GM21528 (cell line): Measurements from ENCODE around the gene RPS27L.
A peak's percentile ranks its signal among the peaks of the same experiment; 100 is the strongest.

ENCODE experiments used
- ATAC-seq: cut with Tn5 transposase; IDR thresholded peaks from one replicate; pipeline ENCODE4 v1.9.1; 2021; ENCODE audit warnings: mild to moderate bottlenecking, moderate library complexity; ENCODE audit not compliant: unreplicated experiment, low FRiP score

The RPS27L gene

DNA sequence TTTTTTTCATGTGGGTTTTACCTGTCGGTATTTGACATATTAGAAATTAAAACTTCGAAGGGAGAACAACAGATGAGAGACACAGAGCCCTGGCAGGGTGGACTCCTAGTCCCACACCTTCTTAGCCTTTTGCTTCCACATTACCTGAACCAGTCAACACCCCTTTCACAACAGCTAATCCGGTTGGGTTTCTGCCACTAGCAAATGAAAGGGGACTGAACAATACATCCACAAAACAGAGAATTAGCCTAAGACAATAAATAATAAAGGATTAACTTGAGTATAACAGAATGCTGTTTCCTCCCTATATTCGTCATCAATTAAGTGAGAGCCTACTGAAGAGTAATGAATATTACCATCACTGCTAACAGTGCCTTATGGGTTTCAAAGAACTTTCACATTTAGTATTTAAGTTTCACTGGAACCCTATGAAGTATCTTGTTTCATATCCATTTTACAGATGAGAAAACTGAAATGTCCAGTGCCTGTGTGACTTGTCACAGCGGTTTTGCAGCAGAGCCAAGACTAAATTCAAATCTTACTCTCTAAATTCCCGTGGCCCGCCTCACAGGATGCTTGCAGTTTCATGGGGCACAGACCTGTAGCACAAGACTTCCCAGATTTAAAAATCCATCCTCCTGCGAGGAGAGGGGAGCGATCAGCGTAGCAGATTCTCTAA is 31.1 kb upstream of the RPS27L start:
- ATAC-seq: peak; percentile 12

DNA sequence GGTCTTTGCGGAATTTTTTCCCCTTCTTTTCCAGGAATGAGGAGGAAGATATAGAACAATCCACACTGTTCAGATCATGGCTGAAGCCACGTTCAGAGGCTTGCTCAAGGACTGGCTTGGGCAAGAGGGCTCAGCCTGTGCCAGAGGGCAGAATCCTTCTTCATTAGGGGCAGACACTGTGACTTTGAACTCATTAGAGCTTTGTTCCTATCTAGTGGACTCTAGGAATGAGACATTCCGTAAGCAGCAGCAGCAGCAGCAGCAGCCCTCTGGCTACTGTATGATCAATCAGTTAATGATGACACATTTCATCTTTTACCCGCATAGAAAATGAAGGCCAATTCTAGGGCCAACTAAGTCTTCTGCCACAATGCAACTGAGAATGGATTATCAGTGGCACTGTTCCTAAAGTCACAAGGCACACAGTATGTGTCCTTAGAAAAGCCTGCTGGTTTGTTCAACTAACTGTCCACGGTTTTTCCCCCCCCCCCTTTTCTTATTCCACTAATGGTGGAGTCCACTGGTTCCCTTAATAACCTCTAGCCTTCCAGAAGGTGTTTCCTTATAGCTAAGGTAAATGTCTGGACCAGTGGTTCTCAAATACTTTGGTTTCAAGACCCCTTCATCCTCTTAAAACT is 30.4 kb upstream of the RPS27L start:
- no peak for ATAC-seq

DNA sequence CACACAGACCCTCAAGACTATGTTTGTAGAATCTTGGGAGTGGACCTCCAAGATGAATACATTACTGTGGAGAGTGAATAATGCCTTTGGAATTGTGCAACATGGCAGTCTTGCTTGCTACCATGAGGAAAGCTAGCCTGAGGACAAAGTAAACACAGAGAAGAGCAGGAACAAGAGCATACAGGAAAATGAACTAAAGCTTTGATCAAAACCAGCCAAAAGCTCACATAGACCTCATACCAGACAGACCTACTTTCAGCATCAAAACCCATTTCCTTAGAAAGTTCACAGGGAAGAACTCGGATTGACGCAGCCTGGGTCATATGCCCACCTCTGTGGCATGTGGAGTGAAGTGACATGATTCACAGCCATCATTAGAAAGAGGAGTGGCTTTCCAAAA is 28.8 kb upstream of the RPS27L start:
- ATAC-seq: no peak

DNA sequence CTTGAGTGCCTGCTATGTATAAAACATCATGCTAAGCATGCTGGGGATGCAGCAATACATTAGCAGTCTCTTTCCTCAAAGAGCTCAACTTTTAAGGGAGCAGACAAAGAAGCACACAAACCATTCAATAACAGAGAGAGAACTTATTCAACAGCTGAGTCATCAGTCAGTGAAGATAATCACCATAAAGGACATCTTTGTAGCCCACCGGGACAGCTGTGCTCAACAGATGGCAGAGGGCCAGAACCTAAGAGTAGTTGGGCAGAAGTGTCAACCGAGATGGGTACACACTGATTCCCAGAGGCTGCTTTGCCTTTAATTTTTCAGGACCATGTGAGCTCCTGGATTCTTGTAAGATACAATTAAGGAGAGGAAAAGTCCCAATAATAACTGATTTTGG is 27.9 kb upstream of the RPS27L start:
- no peak for ATAC-seq

DNA sequence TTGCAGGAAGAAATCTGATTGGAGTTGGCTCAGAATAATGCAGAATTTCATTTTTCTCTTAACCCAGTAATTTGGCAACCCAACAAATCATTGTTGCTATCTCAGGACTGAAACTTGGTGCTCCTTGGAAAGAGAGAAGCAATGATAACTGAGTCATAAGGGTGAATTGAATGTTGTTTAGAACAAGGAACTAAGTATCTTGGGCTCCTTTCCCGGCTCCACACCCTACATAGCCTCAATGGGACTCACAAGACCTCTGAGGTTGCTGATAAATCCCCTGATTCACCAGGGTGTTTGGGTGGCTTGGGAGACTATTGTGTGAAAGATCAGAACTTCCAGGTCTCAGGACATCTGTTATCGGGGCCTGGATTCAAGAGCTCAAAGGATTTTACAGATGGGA is 24.4 kb upstream of the RPS27L start:
- no peak for ATAC-seq

DNA sequence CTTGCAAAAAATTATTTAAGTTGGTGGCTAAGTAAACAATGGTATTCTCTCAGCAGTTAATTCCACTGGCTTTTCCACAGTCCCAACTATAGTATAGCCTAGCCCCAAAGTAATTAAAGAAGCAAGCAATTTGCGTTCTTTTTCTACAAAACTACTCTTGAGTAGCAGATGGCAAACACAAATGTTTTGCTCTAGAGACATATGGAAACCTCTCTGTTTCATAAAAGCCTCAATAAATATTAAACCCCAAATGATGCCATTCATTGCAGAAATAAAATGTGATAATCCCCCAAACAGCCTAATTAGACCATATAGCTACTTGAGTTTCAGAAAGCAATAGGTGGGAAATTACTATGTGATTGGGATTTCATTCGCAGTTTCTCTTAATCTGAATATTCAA is 23.5 kb upstream of the RPS27L start:
- no peak for ATAC-seq

DNA sequence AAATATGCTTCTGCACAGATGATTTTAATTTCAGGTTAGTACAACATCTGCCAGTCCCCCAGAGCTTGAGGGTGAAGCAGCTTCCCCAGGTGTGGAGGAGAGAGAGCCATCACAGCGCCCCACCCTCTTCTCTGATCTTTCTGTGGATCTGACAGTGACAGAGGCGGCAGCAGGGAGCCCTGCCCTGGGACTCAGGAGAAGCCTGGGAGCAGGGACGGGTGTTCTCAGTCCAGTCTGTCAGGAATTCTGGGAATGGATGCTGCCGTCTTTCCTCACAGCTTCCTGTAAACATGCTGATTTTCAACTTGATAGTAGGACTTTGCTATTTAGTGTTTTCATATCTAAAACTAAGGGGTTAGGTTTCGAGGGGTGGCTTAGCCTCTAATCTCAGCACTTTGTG is 20.8 kb upstream of the RPS27L start:
- ATAC-seq: no peak

DNA sequence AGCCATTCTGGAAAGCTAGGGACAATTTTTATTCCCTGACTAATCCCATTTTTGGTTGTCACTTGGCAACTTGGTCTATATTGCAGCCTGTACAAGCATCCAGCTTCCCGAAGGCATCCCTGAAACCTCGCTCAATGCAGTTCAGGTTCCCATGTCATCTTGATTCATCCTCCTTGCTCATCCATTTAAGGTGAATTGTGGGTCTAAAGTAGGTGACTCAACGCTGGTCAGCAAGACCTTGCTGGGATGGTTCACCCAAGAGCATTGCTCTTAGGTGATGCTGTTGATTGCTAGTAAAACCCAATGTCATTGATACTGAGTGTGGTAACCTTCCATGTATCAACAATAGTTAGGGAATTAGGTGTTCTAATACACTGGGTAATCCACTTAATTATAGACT is 19.0 kb upstream of the RPS27L start:
- no peak for ATAC-seq

DNA sequence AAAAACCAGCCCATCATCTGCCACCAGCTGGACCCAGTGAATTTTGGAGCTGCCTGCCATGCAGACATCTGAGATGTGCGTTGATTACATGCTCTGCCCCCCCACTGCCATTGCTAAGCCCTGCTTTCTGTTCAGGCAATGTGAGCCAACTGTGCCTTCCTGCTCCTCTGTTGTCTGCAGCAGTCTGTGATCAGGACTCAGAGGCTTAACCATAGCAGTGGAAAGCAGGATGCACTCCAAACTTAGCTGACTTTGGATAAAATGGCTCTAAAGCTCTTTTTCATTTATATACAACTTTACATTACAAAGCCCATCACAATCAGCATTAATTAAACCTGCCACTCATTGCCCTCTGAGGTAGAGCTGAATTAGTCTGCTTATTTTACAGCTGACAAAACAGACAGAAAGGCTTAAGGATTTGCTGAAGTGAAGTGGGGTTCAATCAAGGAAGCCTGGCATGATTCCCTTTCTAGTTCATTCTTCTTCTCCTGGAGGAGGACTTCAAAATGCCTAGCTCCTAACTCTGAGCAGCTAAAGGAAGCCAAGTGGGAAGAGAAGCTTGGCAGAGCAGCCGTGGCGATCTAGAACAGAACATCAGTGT is 15.7 kb upstream of the RPS27L start:
- no peak for ATAC-seq

DNA sequence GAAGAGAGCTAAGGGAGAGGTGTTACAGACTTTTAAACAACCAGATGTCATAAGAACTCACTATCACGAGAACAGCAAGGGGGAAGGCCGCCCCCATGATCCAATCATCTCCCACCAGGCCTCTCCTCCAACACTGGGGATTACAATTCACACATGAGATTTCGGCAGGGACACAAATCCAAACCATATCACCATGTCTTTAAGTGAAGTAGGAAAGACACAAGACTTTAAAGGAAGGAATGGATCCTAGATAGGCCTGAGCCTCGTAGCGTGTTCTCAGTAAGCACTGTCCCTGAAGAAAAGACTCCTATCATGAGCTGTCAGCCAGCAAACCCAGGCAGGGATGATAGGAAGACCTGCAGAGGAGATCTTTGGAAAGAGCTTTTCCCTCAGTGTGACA is 15.1 kb upstream of the RPS27L start:
- no peak for ATAC-seq

DNA sequence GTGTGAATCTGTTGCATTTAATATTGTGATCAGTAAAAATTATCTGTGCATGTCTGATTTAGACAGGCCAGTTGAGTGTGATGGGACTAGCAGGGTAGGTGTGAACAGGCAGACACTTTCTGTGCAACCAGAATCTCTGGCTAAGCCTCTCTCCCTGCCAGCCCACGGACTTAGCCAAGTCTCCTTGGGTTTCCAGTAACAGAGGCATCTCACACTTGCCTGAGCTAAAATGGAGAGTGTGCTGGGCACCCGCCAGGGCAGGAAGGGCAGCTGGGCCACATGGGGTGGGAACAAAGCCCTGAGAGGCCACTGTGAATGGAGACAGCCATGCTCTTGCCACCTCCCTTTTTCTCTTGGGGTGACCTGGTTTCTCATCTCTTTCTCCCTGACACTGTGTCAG is 12.5 kb upstream of the RPS27L start:
- no peak for ATAC-seq

DNA sequence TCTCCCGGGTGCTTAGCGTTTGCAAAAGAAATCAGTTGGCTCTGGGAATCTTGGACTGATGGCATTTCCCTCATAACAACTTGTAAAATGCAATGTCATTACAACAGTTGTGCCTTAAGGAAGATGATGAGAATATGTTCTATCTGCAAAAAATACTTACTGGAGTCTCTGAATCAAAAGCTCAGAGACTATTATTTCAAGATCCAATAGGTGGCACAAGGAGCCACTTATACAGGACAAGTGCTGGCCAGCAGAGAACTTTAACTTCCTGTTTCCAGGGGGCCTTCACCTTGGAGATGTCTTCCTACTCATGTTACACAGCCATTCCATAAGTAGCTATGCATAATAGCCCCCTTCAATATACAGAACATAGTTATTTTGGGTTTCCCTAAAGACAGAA is 8.9 kb upstream of the RPS27L start:
- no peak for ATAC-seq

DNA sequence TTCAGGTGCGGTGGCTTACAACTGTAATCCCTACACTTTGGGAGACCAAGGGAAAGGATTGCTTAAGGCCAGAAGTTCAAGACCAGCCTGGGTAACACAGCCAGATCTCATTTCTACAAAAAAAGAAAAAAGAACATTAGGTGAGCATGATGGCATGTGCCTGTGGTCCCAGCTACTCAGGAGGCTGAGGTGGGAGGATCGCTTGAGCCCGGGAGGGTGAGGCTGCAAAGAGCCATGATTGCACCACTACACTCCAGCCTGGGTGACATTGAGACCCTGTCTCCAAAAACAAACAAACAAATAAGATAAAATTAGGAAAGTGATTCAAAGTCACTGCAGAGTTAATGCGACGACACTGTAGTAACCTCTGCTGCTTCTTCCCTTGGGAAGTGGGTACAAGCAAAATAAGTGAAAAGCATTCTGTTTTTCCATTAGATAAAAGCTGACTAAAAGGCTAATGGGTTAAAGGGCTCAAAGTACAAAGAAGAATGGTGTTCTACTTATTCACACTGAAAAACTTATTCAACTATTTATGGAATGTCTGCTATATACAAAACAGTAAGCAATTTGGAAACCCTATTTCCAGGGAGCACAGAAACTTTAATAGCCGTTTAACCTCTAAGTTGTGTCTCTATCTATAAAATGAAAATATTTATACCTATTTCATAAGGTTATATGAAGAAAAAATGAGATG is 8.0 kb upstream of the RPS27L start:
- ATAC-seq: no peak

DNA sequence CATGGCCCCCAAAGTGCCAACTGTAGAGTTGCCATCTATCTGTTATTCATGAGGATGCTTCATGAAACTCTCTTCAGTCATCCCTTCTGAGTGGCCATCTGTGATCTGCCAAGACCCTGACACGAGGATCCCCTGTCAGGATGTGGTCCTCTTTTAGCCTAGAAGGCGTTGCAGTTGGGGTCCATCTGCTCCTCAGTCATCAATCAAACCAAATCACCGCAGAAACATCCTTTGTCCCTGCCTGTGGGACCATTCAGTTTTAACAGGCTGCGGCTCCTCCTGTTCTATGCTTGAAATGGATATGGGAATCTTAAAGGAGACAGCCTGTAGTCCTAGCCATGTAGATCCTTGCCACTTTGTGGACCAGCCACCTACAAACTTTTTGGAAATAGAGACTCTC is 5.9 kb upstream of the RPS27L start:
- no peak for ATAC-seq

DNA sequence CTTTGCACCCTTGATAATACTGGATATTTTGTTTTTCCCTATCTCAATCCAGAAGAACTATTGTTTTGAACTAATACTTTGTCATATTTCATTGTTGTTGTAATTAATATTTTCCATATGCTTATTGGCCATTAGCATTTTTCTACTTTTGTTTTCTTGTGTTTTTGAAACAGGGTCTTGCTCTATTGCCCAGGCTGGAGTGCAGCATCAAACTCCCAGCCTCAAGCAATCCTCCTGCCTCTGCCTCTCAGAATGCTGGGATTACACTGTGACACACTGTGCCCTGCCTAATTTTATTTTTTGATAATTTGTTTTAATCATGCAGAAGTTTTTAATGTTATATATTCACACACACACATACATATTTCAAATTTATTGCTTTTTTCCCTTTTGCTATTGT is 3.4 kb upstream of the RPS27L start:
- no peak for ATAC-seq

DNA sequence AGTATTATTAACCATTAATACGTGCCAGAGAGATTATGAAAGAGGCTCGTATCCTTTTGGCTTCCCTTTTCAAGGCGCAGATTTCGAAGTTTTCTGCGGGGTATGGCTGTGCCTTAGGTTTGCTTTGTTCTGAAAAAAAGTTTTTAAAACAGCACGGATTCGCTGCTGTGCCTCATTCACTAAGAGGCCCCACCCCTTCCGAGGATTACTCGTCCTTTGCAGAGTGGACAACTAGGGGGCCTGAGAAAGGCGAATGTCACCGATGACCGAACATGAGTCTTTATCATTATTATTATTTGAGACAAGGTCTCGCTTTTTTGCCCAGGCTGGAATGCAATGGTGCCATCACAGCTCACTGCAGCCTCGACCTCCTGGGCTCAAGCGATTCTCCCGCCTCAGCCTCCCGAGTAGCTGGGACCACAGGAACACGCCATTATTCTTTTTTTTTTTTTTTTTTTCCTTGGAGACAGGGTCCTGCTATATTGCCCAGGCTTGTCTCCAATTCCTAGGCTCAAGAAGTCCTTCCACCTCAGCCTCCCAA is 684 bp upstream of the RPS27L start:
- ATAC-seq: peak; percentile 18

DNA sequence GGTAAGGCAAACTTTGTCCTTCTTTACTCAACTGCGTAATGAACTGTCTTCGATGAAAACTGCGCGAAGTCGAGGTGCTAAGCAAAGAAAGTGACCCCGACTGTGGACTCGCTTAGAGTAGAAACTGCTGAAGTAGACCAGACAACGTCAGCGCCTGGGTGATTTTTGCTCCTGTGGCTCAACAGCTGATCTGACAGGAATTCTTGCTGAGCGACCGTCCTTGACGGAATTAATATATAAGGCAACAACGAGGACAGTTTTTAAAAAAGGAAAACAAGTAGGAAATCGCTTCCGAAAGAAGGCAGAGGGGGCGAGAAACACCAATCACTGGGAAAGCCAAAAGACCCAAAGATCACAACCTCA is 541 bp downstream of the RPS27L start:
- no peak for ATAC-seq

DNA sequence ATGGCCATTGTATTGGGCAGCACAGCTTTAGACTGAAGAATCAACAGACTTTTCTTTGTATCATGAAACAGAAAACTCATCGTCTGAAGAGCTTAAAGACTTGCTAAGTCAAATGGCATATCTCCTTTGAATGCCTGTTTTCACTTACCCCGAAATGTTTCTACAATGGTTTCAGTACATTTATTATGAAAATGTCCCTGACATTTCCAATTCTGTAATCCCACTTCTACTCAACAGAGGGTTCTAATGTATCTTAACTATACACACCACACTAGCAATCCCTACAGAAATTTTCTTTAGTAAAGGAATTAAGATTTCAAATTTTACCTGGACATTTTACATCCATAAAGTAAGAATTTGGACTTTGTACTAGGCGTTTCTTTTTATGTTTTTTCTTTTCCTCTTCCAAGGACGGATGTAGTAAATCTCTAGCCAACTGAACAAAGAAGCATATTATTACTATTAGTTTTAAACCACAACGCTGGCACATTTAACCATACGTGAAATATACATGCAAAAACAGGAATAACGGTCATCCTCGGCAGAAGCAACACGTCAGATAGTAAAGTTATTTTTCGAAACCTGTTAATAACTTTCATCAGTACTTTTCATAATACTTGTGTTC is 1.1 kb downstream of the RPS27L start:
- no peak for ATAC-seq

DNA sequence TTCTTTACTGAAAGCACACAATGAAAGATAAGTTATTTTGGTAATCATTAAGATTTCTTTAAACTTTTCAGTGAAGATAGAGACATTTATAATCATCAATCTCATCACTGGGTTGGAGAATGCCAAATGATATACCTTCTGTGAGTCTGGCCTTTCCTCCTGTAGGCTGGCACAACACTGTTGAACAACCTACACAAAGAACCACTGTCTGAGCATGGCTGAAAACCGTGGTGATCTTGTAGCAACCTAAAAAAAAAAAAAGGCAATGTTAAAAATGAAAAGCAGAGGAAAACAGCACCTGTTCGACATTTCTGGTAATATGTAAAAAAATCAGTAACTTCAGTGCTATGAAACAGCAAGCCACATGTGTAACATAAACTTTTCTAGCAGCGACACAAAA is 1.8 kb downstream of the RPS27L start:
- ATAC-seq: no peak

DNA sequence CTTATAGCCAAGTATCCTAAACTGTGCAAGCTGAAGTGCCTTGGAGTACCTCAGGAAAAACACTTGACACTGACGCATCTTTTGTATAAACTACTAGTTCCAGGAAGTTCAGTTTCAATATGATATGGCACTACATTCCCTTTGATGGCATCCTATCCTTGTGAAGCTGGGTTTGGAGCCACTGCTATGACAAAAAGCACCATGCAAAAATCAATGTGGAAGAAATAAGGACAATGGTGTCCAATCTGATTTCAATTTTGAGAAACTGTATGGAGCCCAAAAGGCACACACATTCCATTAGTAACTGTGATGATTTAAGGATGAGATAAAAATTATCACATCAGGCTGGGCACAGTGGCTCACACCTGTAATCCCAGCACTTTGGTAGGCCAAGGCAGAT is 5.6 kb downstream of the RPS27L start:
- no peak for ATAC-seq

DNA sequence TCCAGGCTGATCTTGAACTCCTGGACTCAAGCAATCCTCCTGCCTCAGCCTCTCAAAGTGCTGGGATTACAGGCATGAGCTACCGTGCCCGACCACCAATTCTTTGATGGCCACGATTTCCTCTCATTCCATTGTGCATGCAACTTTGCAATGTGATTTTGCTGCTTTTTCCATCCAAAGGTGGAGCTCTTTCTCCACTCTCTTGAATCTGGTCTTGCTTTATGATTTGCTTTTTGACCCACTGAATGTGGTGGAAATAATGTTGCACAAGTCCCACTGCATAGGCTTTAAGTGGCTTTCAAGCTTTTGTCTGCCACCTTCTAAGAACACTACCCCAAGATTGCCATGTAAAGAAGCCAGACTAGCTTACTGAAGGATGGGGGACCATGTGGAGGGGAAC is 10.6 kb downstream of the RPS27L start:
- ATAC-seq: no peak
